ENCODE results near the gene ANKMY1.

ANKMY1 gene

GRCh38 chr2:240431661-240432424, 125.9 kb downstream of the ANKMY1 start:
- no peak for DNase-seq

- no peak for DNase-seq
Observed at GRCh38 chr2:240431271-240431660, 126.5 kb downstream of the ANKMY1 start.

- no peak for DNase-seq
Observed at GRCh38 chr2:240430595-240430994, 127.2 kb downstream of the ANKMY1 start.

- DNase-seq = no peak
Observed at GRCh38 chr2:240429872-240430491, 127.8 kb downstream of the ANKMY1 start.
